Fibroblast of lung (primary cell): ENCODE measurements around the gene FOXB1. TPM values are rescaled to one million over a fixed set of nuclear protein-coding genes. Genes with fewer than 3 reads are reported as not detected.

Source experiments
- DNase-seq, 2 donors: peaks; one replicate each; pipeline versions ENCODE4 v3.0.0 to v3.0.0-alpha.2; 2010; ENCODE audit warnings: low read depth in 2 of 2
- H2AFZ ChIP-seq: 2 replicates; pipeline ENCODE4 v1.5.1; 2012; ENCODE audit warnings: low read length, control low read depth, inconsistent platforms
- H3K27ac ChIP-seq: 2 replicates; pipeline ENCODE4 v1.5.1; 2011; ENCODE audit warnings: low read length, control low read depth; ENCODE audit not compliant: insufficient read depth
- H3K27me3 ChIP-seq: 2 replicates; pipeline ENCODE4 v1.5.1; 2011; ENCODE audit warnings: mild to moderate bottlenecking, low read length; ENCODE audit not compliant: control insufficient read depth, insufficient read depth
- H3K36me3 ChIP-seq: 2 replicates; pipeline ENCODE4 v1.5.1; 2011; ENCODE audit warnings: low read length; ENCODE audit not compliant: control insufficient read depth, insufficient read depth
- H3K4me1 ChIP-seq: 2 replicates; pipeline ENCODE4 v1.5.1; 2011; ENCODE audit warnings: low read length; ENCODE audit not compliant: control insufficient read depth, insufficient read depth; ENCODE audit errors: extremely low read depth
- H3K4me2 ChIP-seq: 2 replicates; pipeline ENCODE4 v1.5.1; 2011; ENCODE audit warnings: low read length, control low read depth; ENCODE audit not compliant: insufficient read depth; ENCODE audit errors: extremely low read depth
- H3K4me3 ChIP-seq, 4 experiments: fragments of 200-600 bp in 1 of 4; sonication (generic) in 1 of 4; replicated peaks in 1 of 4; 2 replicates each; pipeline ENCODE4 v1.5.1; 2011 to 2016; ENCODE audit warnings: low read length in 4 of 4, low read depth in 3 of 4, mild to moderate bottlenecking in 3 of 4, control low read depth in 2 of 4, inconsistent platforms in 1 of 4, mixed read lengths in 1 of 4; ENCODE audit not compliant: insufficient read depth in 1 of 4; ENCODE audit errors: control extremely low read depth in 1 of 4
- H3K79me2 ChIP-seq: 2 replicates; pipeline ENCODE4 v1.5.1; 2012; ENCODE audit warnings: mild to moderate bottlenecking, low read length, inconsistent platforms; ENCODE audit not compliant: control insufficient read depth, insufficient read depth
- H3K9ac ChIP-seq: 2 replicates; pipeline ENCODE4 v1.5.1; 2011; ENCODE audit warnings: mild to moderate bottlenecking, low read length, control low read depth; ENCODE audit not compliant: insufficient read depth
- H3K9me3 ChIP-seq: 2 replicates; pipeline ENCODE4 v1.5.1; 2012; ENCODE audit warnings: low read depth, low read length; ENCODE audit not compliant: control insufficient read depth, insufficient read depth
- H4K20me1 ChIP-seq: 2 replicates; pipeline ENCODE4 v1.5.1; 2011; ENCODE audit warnings: low read length; ENCODE audit not compliant: control insufficient read depth, insufficient read depth; ENCODE audit errors: extremely low read depth
- EZH2 ChIP-seq: IDR thresholded peaks from 2 replicates; pipeline ENCODE4 v1.5.1; 2012; ENCODE audit warnings: low read length, control low read depth, mild to moderate bottlenecking; ENCODE audit errors: missing control alignments
- polyA plus RNA-seq, 2 donors: library from polyadenylated mRNA; depleted of rRNA in 1 of 2; stranded (reverse) in 1 of 2; unstranded in 1 of 2; fragments of >200 nt; gene quantifications; 2 replicates each; pipeline ENCODE4 v1.2.1, GENCODE V29; 2011 to 2012; ENCODE audit warnings: missing spikeins in 1 of 2
- total RNA-seq: library from RNA; depleted of rRNA; stranded (reverse); fragments of >200 nt; gene quantifications from 2 replicates; pipeline ENCODE4 v1.2.1, GENCODE V29; 2014
- TF ChIP-seq, protein P1 (sequence below), 2 donors: IDR thresholded peaks in 1 of 2; conservative IDR thresholded peaks in 1 of 2; 1 replicate in 1 of 2; 2 replicates in 1 of 2; pipeline ENCODE4 v1.5.1; 2011 to 2012; ENCODE audit warnings: low read length in 2 of 2, control low read depth in 1 of 2, inconsistent platforms in 1 of 2, low read depth in 1 of 2, mild to moderate bottlenecking in 1 of 2

The FOXB1 gene
- total and polyA plus RNA-seq, 2 donors (not counting 1 experiment from before 2014, with no cell fraction given) = not detected

DNA sequence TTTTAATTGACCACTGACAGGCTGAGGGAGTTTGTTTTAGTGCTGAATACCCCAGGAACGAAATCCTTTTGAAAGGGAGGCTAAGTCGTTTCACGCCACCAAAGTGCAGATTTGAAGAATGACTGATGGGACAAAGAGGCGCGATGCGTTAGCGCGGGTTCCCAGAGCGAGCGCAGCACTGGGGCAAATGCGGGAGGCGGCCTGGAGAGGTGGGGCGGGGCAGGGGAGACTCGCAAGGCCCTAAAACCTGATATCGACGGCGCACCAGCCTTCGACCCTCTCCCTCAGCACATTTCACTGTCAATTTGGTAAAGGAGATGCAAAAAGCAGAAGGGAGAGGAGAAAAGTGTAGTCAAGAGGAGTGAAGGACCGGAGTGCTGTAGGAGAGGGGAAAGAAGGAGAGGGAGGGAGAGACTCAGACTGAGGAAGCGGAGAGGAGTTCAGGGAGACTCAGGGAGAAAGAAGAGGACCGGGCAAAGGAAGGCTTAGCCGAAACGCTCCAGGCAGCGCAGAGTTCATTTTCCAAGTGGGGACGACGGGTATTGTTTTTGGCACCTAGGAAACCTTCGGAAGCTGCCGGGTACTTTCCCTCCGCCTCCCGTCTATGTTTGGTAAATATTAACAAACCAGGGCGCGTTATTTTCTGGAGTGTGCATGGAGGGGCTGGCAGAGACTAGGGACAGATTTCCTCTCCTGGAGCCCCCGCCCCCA, 3.8 kb upstream of the FOXB1 start:
- Histone ChIP-seq H2AFZ (no peak overlapping the region), H3K79me2 (no peaks in the 10 kb centered on the region), H3K9ac (no peak overlapping the region), H3K9me3 (no peaks in the 10 kb centered on the region), H3K36me3 (no peaks in the 10 kb centered on the region), H3K4me1 (no peaks in the 10 kb centered on the region), H3K4me2 (no peak overlapping the region), H3K27ac (no peak overlapping the region), H4K20me1 (no peaks in the 10 kb centered on the region), H3K4me3 (no peak overlapping the region), H3K27me3 (peaks cover 75% of the 10 kb centered on the region)
- TF ChIP-seq, protein P1, sequence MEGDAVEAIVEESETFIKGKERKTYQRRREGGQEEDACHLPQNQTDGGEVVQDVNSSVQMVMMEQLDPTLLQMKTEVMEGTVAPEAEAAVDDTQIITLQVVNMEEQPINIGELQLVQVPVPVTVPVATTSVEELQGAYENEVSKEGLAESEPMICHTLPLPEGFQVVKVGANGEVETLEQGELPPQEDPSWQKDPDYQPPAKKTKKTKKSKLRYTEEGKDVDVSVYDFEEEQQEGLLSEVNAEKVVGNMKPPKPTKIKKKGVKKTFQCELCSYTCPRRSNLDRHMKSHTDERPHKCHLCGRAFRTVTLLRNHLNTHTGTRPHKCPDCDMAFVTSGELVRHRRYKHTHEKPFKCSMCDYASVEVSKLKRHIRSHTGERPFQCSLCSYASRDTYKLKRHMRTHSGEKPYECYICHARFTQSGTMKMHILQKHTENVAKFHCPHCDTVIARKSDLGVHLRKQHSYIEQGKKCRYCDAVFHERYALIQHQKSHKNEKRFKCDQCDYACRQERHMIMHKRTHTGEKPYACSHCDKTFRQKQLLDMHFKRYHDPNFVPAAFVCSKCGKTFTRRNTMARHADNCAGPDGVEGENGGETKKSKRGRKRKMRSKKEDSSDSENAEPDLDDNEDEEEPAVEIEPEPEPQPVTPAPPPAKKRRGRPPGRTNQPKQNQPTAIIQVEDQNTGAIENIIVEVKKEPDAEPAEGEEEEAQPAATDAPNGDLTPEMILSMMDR (conservative IDR thresholded peaks at IDR 0.05 in 1 of 2, IDR thresholded peaks at IDR 0.05 in 1 of 2; ENCODE audit: low read depth in 1 of 2, low read length in 2 of 2) = no peak
- TF ChIP-seq EZH2 = peak; percentile 71
- DNase-seq = no peak

DNA sequence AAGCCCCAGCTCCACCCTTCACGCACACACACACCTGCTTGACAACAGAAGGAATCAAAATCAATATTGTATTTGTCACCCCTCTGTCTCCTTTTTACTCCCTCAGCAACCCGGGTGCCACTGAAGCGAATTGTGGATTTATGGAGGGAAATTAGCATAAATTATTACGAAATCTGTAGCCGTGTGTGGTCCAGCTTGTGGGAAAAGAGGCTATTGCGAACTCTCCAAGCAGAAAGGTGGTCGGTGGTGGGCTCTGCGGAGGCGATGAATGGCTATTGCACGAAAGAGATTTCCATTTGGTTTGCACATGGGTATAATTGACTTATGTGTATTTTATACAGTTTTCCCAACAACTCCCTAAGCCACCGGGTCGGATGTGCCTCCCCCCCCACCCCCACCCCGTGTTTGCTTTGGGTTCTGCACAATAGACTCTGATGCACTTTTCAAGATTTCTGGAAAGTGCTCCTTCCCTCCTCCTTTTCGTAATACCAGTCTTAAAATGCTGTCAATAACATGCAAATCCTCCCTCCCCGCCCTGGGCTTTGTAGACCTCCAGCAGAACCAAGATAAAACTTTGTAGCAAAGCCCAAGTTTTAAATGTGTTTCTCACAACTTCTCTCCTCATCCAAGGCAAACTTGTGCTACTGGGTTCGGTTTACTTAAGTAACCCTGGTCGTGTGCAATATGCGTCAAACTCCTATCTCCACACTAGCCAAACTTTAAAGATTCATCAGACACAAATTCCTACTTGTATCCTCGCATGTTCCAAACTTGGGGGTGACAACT, 3.1 kb upstream of the FOXB1 start:
- Histone ChIP-seq H3K9ac (no peak overlapping the region), H3K4me3 (no peak overlapping the region), H3K27me3 (peaks cover 75% of the 10 kb centered on the region), H3K79me2 (no peaks in the 10 kb centered on the region), H2AFZ (no peak overlapping the region), H3K27ac (no peak overlapping the region), H3K4me1 (no peaks in the 10 kb centered on the region), H4K20me1 (no peaks in the 10 kb centered on the region), H3K36me3 (no peaks in the 10 kb centered on the region), H3K4me2 (no peak overlapping the region), H3K9me3 (no peaks in the 10 kb centered on the region)
- no peak for TF ChIP-seq EZH2
- TF ChIP-seq, protein P1 (conservative IDR thresholded peaks at IDR 0.05 in 1 of 2, IDR thresholded peaks at IDR 0.05 in 1 of 2; ENCODE audit: low read depth in 1 of 2, low read length in 2 of 2) = no peak
- DNase-seq = peak in 1 of 2 donors; percentile 19

DNA sequence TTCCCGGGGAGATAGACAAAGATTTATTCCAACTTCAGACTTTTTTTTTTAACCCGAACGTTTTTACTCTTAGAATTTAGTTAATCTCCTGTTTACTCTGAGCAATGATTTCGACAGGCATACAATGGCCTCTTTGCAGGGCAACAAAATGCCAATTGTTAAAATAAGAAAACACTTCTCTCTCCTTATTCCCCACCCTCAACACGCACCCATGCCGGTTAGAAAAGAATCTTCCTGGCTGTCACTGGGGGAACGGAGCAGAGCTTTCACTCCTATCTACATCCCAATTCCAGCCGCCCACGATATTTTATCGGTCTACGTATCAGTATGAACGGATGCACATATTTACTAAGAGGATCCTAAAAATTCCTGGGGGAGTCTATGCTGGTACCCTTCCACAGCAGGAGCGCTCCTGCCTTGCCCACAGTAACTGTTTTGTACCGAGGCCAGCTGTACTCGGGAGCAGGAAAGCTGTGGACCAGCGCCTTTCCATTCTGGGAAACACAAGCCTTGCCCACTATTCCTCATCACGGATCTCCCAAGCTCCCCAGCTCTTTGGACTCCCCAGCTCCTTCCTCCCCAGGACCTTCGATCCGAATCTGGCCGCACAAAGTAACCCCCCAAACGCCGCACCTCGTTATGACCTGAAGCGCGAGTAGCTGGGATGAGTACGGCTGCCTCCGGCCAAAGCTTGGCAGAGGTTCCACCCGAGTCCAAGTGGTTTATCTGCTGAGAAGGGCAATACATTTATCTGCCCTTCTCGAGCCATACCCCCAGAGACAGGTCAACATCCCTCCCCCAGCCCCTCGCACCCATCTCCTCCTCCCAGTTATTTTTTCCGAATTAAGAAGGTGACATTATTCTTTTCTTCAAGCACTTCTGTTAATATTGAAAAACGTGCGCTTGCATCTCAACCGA, 2.2 kb upstream of the FOXB1 start:
- no peaks in the 10 kb centered on the region for H3K36me3 ChIP-seq

More for the DNA sequence above, 2.2 kb upstream of the FOXB1 start:
- no peak overlapping the region for H3K9ac ChIP-seq
- no peak overlapping the region for H3K27ac ChIP-seq
- H3K79me2 ChIP-seq = no peaks in the 10 kb centered on the region
- H3K9me3 ChIP-seq = no peaks in the 10 kb centered on the region
- H4K20me1 ChIP-seq = no peaks in the 10 kb centered on the region
- no peak overlapping the region for H3K4me2 ChIP-seq
- no peak overlapping the region for H3K4me3 ChIP-seq
- H2AFZ ChIP-seq = no peak overlapping the region
- no peak for DNase-seq
- no peaks in the 10 kb centered on the region for H3K4me1 ChIP-seq
- TF ChIP-seq, protein P1 (conservative IDR thresholded peaks at IDR 0.05 in 1 of 2, IDR thresholded peaks at IDR 0.05 in 1 of 2; ENCODE audit: low read depth in 1 of 2, low read length in 2 of 2) = no peak
- peak; percentile 43 for TF ChIP-seq EZH2
- peaks cover 76% of the 10 kb centered on the region for H3K27me3 ChIP-seq
